Stimulated activated naive B cell treated with anti-CD40 and anti-IgM and Interleukin-4, amounts not matched to agents 10 μg/mL and 1 μg/mL and 100 μg/mL, for 72 hours (primary cell): Measurements from ENCODE around the gene PTTG1IP.
A peak's percentile ranks its signal among the peaks of the same experiment; 100 is the strongest.
"Not testable (repeated sequence)": the region's sequence is repeated elsewhere in the genome, so short reads cannot be mapped to it uniquely, and the experiment has no call there.

Experiments used
- ATAC-seq, 2 donors: fragments of 150-1000 bp; cut with Tn5 transposase; replicated peaks; 2 replicates each; pipeline ENCODE4 v1.10.0; 2021; ENCODE audit warnings: moderate library complexity in 1 of 2
- DNase-seq: peaks from one replicate; pipeline ENCODE4 v3.0.0; 2021
- H3K27ac Mint-ChIP-seq: one replicate; pipeline ENCODE4 v1.8.0; 2022; ENCODE audit warnings: mild to moderate bottlenecking, mixed read lengths
- H3K27me3 Mint-ChIP-seq, 2 donors: one replicate each; pipeline ENCODE4 v1.8.0; 2022; ENCODE audit warnings: mixed read lengths in 2 of 2
- H3K36me3 Mint-ChIP-seq, 2 donors: one replicate each; pipeline ENCODE4 v1.8.0; 2022; ENCODE audit warnings: mixed read lengths in 2 of 2, mild to moderate bottlenecking in 1 of 2
- H3K4me1 Mint-ChIP-seq, 2 donors: one replicate each; pipeline ENCODE4 v1.8.0; 2022; ENCODE audit warnings: mixed read lengths in 2 of 2, mild to moderate bottlenecking in 1 of 2
- H3K4me3 Mint-ChIP-seq, 2 donors: one replicate each; pipeline ENCODE4 v1.8.0; 2022; ENCODE audit warnings: mild to moderate bottlenecking in 2 of 2, mixed read lengths in 2 of 2, moderate library complexity in 1 of 2
- H3K9me3 Mint-ChIP-seq, 2 donors: one replicate each; pipeline ENCODE4 v1.8.0; 2022; ENCODE audit warnings: mixed read lengths in 2 of 2, mild to moderate bottlenecking in 1 of 2

Gene PTTG1IP

DNA sequence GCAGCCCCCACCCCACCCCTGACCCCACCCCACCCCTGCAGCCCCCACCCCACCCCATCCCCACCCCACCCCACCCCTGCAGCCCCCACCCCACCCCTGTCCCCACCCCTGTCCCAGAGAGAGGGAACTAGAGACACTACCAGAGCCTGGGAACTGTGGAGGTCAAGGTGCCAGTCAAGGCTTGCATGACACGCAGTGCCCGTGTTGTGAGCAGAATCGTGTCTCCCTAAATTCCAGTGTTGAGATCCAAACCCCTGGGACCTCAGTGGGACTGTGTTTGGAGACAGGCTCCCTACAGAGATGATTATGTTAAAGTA is 37.2 kb downstream of the PTTG1IP start:
- Mint-ChIP-seq H3K27ac (no peak overlapping the region), H3K27me3 (peaks cover 18 to 33% of the 10 kb centered on the region in 2 donors), H3K4me1 (peaks cover 3 to 10% of the 10 kb centered on the region in 2 donors), H3K4me3 (no peak overlapping the region), H3K9me3 (no peaks in the 10 kb centered on the region), H3K36me3 (no peaks in the 10 kb centered on the region)
- ATAC-seq (no peak), DNase-seq (no peak)

DNA sequence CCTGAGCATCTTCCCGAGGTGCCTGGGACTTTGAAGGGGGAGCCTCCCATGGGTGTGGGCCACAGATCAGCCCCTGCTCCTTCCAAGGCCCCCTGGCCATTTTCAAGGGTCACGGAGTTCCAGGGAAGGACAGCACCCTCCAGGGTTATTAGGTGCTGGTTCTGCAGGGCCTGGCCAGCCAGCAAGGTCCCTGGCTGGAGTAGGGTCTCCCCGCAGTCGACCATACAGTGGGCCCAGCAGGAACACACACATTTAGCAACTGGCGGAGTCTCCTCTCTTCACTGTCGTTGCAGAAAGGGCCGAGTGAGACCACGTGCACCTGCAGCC is 37.9 kb downstream of the PTTG1IP start:
- Mint-ChIP-seq H3K4me1 (peaks cover 8 to 17% of the 10 kb centered on the region in 2 donors), H3K27ac (no peak overlapping the region), H3K36me3 (no peaks in the 10 kb centered on the region), H3K9me3 (no peaks in the 10 kb centered on the region), H3K27me3 (peaks cover 13 to 30% of the 10 kb centered on the region in 2 donors), H3K4me3 (no peak overlapping the region)
- ATAC-seq (no peak), DNase-seq (no peak)

DNA sequence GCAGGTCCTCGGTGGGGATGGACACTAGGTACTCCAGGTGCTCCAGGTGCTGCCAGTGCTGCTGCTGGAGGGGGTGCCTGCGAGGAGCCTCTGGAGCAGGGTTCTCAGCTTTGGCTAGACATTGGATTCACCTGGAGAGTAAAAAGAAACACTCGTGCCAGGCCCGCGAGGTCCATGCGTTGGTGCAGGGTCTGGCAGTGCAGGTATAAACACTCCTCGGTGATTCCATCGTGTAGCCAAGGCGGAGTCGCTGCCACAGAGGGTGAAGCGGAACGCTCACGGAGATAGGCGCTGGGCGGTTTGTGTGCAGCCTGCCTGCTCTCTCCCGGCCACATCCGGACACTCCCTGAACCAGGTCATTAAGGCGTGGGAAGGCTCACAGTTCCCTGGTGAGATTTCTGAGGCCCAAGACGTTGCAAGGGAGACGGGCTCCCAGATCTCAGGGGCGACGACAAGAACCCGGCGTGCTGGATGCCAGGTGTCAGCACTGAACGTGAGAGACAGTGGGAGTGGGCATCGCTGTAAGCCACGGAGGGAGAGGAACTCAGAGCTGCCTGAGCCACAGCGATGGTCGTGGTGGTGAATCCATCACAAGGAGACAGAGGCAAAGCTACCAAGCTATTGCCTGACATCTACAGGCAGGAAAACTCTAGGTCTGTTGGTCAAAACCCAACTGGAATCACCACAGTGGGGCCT is 38.4 kb downstream of the PTTG1IP start:
- Mint-ChIP-seq H3K9me3 (no peaks in the 10 kb centered on the region), H3K4me3 (no peak overlapping the region), H3K27ac (no peak overlapping the region), H3K4me1 (peaks cover 9 to 20% of the 10 kb centered on the region in 2 donors), H3K36me3 (no peaks in the 10 kb centered on the region), H3K27me3 (peaks cover 8 to 25% of the 10 kb centered on the region in 2 donors)
- no peak for ATAC-seq
- no peak for DNase-seq

DNA sequence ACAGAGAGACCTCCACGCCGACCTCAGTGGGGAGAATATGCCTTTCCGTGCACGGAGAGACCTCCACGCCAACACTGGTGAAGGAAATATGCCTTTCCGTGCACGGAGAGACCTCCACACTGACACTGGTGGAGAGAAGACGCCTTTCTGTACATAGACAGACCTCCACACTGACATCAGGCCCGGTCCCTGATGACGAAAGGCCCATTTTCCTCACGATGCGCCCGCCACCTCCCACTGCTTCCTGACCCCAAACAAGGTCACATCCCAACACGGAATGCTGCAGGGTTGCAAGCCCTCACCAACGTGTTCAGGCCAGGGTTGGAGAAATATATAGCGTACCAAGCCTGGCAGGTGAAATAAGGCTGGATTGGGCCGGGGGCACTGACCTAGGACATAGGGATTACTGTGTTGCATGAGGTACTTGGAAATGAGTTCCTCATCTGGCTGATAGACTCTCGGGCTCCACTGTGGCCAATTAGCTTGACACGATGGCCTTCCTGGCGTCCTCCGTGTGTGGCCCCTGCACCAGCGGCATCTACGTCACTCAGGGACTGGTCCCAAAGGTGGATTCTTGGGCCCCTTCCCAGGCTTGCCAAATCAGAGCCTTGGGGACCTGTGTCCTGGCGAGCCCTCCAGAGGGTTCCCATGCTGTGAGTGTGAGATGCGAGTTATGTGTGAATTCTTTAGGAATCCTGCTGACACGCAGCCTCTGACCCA is 39.1 kb downstream of the PTTG1IP start:
- Mint-ChIP-seq H3K36me3 (no peaks in the 10 kb centered on the region), H3K27me3 (peaks cover 5 to 21% of the 10 kb centered on the region in 2 donors)

DNA sequence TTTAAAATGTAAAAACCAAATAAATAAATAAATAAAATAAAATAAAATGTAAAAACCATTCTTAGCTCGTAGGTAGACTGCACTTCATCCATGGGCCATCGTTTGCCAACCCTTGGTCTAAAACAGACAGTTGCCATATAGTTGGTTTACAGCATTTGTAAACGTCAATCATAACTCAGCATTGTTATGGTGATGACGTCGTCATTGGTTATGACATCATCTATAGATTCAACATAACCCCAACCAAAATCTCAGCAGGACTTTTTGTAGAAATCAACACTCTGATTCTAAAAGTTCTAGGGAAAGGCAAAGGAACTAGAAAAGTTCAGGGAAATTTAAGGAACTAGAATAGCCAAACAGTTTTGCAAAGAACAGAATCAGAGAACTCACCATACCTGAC is 39.8 kb downstream of the PTTG1IP start:
- H3K4me3 Mint-ChIP-seq, result no peak overlapping the region
- peaks cover 17 to 30% of the 10 kb centered on the region in 2 donors for H3K4me1 Mint-ChIP-seq
- no peak overlapping the region for H3K27ac Mint-ChIP-seq
- H3K9me3 Mint-ChIP-seq, result no peaks in the 10 kb centered on the region
- DNase-seq, result no peak
- H3K36me3 Mint-ChIP-seq, result peaks cover 0 to under 1% of the 10 kb centered on the region in 2 donors
- ATAC-seq, result no peak
- H3K27me3 Mint-ChIP-seq, result peaks cover 0 to 17% of the 10 kb centered on the region in 2 donors

More for the DNA sequence above, 39.1 kb downstream of the PTTG1IP start:
- ATAC-seq (no peak), DNase-seq (no peak)
- Mint-ChIP-seq H3K4me1 (peaks cover 15 to 27% of the 10 kb centered on the region in 2 donors), H3K4me3 (no peak overlapping the region), H3K27ac (no peak overlapping the region), H3K9me3 (no peaks in the 10 kb centered on the region)

DNA sequence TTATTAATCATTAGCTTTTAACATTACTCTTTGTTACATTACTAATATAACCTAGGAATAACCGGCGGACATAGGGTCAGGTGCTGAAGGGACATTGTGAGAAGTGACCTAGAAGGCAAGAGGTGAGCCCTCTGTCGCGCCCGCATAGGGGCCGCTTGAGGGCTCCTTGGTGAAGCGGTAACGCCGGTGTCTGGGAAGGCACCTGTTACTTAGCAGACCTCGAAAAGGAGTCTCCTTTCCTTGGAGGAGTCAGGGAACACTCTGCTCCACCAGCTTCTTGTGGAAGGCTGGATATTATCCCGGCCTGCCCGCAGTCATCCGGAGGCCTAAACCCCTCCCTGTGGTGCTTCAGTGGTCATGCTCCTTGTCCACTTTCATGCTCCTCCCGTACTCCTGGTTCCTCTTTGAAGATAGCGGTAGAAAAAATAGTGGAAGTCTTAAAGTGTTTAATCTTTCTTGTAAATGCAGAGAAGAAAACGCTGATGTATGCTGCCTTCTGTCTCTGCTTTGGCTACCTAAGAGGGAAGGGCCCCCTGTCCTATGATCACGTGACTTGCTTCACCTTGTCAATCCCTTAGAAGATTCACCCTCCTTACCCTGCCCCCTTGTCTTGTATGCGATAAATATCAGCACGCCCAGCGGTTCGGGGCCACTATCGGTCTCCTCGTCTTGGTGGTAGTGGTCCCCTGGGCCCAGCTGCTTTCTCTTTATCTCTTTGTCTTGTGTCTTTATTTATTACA is 40.8 kb downstream of the PTTG1IP start:
- Mint-ChIP-seq H3K4me1 (peaks cover 16 to 30% of the 10 kb centered on the region in 2 donors), H3K27me3 (peaks cover under 1 to 12% of the 10 kb centered on the region in 2 donors)
- H3K27ac Mint-ChIP-seq, H3K9me3 Mint-ChIP-seq, H3K36me3 Mint-ChIP-seq, H3K4me3 Mint-ChIP-seq, DNase-seq, ATAC-seq: not testable (repeated sequence)

DNA sequence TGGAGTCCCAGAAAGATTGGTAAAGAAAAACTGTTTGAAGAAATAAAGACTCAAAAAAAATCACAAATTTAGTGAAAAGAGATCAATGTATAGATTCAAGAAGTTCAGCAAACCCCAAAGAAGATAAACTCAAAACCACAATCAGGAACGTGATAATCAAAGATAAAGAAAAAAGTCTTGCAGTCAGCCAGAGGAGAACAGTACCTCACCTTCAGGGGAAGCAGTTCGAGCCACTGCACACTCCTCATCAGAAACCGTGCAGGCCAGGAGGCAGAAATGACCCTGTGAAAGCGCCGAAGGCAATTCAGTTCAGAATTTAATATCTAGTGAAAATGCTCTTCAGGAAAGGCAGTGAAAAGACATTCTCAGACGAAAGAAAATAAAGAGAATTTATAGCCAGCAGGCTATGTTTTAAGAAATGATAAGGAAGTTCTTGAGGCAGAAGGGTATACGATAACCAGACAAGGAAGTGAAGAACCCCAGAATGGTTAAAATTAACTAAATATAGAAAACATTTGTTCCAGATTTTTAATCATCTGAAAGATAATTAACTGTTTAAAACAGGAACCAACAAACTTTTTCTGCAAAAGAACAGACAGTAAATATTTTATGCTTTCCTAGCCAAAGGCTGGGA is 42.1 kb downstream of the PTTG1IP start:
- peaks cover 16 to 30% of the 10 kb centered on the region in 2 donors for H3K4me1 Mint-ChIP-seq
- peaks cover 13 to 14% of the 10 kb centered on the region in 2 donors for H3K36me3 Mint-ChIP-seq
- H3K9me3 Mint-ChIP-seq, result peaks cover 10 to 16% of the 10 kb centered on the region in 2 donors
- DNase-seq (no peak), ATAC-seq (peak; percentile 50 to 60)
- H3K27ac Mint-ChIP-seq, result no peak overlapping the region
- H3K27me3 Mint-ChIP-seq, result peaks cover under 1 to 7% of the 10 kb centered on the region in 2 donors
- peak overlapping the region; percentile 0 to 58 for H3K4me3 Mint-ChIP-seq

DNA sequence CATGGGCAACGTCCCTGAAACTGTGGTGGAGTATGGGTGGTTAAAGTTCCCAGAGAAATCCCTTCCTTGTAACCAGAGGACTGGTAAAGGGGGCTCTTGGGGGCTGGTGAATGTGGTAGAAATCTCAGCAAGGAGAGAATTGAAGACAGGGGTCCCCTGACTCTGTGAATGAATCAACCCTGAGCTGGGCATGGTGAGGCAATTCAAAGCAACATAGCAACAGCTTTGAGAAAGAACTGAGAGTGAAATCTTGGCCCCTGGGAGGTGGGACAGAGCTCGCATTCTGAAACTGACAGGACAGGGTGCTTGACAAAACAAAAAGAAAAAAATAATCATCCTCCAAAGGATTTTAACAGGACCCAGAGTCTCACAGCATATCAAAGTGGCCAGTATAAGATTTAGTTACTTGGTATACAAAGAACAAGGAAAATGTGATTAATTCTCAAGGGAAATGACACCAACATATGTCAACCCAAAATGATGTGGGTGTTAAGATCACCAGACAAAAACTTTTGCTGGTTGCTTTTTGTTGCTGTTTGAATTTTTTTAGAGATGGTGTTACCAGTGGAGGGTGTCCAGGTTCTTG is 43.9 kb downstream of the PTTG1IP start:
- Mint-ChIP-seq H3K9me3 (peaks cover 10 to 16% of the 10 kb centered on the region in 2 donors), H3K4me1 (peaks cover 16 to 30% of the 10 kb centered on the region in 2 donors), H3K27me3 (peaks cover 0 to 7% of the 10 kb centered on the region in 2 donors), H3K4me3 (peak overlapping the region in 1 of 2 donors; percentile 8), H3K36me3 (peaks cover 13 to 14% of the 10 kb centered on the region in 2 donors), H3K27ac (peak overlapping the region; percentile 72)
- ATAC-seq, result peak; percentile 86
- no peak for DNase-seq

DNA sequence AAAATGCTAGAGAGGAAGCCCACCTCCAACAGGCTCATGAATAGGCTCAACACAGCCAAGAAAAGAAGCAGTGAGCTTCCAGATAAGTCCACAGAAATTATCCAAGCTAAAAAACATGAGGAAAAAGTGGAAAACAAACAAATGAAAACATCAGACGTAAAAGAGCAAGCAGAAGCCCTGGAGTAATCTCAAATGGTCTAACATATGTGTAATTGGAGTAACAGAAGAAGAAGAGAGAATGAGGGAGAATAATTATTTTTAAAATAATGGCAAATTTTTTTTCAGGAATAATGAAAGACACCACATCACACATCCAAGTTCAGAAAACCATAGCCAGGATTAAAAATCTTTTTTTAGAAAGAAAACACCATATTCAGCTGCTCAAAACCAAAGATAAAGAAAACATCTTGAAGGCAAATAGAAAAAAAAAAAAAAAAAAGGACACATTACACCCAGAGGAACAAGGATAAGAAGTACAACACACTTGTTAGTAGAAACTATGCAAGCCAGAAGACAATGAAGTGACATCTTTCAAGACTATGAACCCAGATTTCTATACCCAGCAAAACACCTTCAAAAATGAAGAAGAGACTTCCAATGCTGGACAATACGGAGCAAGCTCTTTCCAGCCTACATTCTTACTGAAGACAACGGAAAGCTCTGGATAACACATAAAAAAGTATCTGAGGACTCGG is 45.0 kb downstream of the PTTG1IP start:
- ATAC-seq (no peak), DNase-seq (no peak)
- H3K27ac Mint-ChIP-seq, result no peak overlapping the region
- peaks cover 0 to 7% of the 10 kb centered on the region in 2 donors for H3K27me3 Mint-ChIP-seq
- H3K36me3 Mint-ChIP-seq, result peaks cover 16 to 17% of the 10 kb centered on the region in 2 donors
- H3K4me3 Mint-ChIP-seq, result no peak overlapping the region
- H3K4me1 Mint-ChIP-seq, result peaks cover 16 to 30% of the 10 kb centered on the region in 2 donors
- peaks cover 13 to 19% of the 10 kb centered on the region in 2 donors for H3K9me3 Mint-ChIP-seq

DNA sequence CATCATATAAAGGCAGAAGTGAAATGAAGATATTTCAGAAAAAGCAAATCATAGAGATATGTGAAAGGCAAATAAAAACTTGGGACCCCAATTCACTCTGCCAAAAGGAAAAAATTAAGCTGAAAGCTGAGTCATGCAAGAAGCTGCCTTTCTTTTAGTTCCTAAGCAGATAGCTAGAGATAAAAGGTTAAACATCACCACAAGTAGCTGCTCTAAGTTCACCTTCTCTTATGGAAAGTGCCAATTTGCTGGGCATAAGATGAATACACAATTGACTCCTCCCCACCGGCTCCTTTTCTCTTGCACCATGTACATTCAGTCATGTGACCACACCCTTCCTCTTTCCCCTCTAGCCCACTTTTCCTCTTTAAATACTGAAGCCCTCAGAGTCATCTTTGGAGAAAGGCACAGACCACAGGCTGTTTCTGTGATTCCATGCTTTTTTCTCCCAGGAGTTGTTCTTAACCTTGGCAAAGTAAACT is 50.3 kb downstream of the PTTG1IP start:
- Mint-ChIP-seq H3K27me3 (peaks cover 4 to 7% of the 10 kb centered on the region in 2 donors), H3K4me1 (peaks cover 0 to 2% of the 10 kb centered on the region in 2 donors), H3K36me3 (peaks cover 13 to 28% of the 10 kb centered on the region in 2 donors)

DNA sequence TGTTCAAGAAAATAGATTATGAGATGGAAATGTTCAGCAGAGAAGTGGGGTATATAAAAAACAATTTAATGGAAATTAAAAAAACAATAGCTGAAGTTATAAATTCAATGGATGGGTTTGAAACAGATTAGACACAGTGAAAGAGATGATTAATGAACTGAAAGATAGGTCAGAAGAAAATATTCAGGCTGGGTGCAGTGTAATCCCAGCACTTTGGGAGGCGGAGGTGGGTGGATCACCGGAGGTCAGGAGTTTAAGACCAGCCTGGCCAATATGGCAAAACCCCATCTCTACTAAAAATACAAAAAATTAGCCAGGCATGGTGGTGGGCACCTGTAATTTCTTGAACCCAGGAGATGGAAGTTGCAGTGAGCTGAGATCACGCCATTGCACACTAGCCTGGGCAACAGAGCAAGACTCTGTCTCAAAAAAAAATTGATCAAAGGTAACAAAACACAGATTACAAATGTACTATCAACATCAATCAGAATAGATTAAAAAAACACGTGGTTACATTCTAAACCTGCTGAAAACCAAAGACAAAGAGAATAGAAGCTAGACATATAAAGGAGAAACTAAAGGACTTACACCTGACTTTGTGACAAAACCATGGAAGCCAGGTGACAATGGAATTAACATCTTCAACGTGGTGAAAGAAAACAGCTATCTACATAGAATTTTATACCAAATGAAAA is 50.9 kb downstream of the PTTG1IP start:
- ATAC-seq (no peak), DNase-seq (no peak)
- H3K27me3 Mint-ChIP-seq, result peaks cover 4 to 6% of the 10 kb centered on the region in 2 donors
- H3K4me1 Mint-ChIP-seq, result peaks cover 0 to 2% of the 10 kb centered on the region in 2 donors
- H3K36me3 Mint-ChIP-seq, result peaks cover 9 to 22% of the 10 kb centered on the region in 2 donors
- peaks cover 18 to 20% of the 10 kb centered on the region in 2 donors for H3K9me3 Mint-ChIP-seq
- no peak overlapping the region for H3K27ac Mint-ChIP-seq
- H3K4me3 Mint-ChIP-seq, result no peak overlapping the region

More for the DNA sequence above, 50.3 kb downstream of the PTTG1IP start:
- H3K9me3 Mint-ChIP-seq, result peaks cover 24% of the 10 kb centered on the region in 2 donors
- ATAC-seq (no peak), DNase-seq (no peak)
- H3K27ac Mint-ChIP-seq, result no peak overlapping the region
- no peak overlapping the region for H3K4me3 Mint-ChIP-seq

DNA sequence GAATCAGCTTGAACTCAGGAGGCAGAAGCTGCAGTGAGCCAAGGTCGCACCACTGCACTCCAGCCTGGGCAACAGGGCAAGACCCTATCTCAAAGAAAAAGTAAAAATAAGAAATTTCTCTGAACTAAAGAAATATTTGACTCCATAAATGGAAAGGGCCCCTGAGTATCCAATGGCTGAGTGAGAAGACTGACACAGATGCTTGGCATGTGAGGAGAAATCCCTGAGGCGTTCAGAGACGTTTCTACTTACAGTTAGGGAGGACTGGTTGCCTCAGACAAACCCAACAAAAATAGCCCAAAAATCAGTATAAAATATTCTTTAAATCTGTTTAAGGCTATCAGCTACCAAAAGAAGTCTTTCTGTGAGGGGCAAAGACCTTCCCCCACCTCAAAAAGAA is 52.6 kb downstream of the PTTG1IP start:
- DNase-seq, result no peak

More for the DNA sequence above, 52.6 kb downstream of the PTTG1IP start:
- Mint-ChIP-seq H3K9me3 (peaks cover 12 to 16% of the 10 kb centered on the region in 2 donors), H3K4me3 (no peak overlapping the region), H3K36me3 (peaks cover 8 to 20% of the 10 kb centered on the region in 2 donors), H3K27ac (no peak overlapping the region), H3K27me3 (peaks cover 0 to 4% of the 10 kb centered on the region in 2 donors), H3K4me1 (peaks cover 10 to 16% of the 10 kb centered on the region in 2 donors)
- no peak for ATAC-seq
